HG02943 (cell line): ENCODE measurements around the gene JAG2.

ENCODE experiments used
- ATAC-seq: cut with Tn5 transposase; IDR thresholded peaks from one replicate; pipeline ENCODE4 v1.9.1; 2021; ENCODE audit warnings: mild to moderate bottlenecking, low read depth, moderate library complexity; ENCODE audit not compliant: unreplicated experiment

Gene JAG2

GRCh38 chr14:105096206-105096875 lies 72.2 kb downstream of the JAG2 start:
- no peak for ATAC-seq

DNA sequence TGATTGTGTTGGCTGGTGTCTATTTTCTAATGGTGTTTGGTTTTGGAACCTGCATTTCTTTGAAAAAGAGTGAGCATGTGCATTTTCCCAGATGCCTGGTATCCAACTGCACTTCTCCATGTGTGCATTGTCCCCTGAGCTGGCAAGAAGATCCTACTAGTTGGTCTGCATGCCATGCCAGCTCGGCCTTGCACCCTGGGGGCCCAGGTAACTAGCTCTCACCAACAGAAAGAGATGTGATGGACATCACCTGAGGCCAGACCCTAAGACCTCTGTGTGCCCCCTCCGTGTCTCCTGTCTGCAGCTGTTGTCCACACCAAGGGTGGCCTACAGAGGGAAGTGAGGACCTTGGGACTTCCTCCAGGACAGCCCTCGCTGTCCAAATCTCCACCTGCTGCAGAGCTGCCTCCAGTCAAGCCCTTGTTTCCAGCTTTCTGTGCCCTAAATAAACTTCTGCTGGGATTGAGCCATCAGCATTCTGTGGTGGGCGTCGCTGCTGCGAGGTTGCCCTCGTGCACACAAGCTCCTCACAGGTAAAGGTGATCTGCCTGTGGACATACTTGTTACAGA lies 73.3 kb downstream of the JAG2 start:
- no peak for ATAC-seq

DNA sequence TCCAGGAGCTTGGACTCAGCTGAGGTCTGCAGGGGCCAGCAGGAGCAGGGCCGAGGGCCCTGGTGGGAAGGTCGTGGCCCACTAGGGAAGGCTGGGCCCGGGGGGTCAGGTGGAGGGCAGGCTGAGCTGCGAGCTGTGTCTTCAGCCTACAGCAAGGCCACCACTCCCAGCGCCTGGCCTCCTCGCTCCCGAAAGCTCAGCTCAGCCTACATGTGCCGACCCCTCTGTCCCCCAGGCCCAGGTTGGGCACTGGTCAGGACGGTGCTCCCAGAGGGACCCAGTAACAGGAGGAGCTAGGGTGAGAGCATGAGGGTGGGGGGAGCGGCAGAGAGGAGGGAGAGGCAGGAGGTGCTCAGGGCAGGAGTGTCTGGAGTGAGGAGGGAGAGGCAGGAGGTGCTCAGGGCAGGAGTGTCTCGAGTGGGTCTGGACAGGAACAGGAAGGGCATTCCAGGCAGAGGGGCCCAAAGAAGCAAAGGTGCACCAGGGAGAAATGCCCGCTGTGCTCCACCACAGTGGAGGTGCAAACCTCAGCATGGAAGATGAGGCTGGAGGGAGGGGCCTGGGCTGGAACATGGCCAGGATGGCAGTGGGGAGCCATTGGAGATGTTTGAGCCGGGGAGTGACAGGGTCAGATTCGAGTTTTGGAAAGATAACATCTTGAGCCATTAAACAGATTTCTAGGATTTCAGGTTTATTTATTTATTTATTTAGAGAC lies 74.2 kb downstream of the JAG2 start:
- ATAC-seq = no peak

GRCh38 chr14:105093431-105094192 lies 75.0 kb downstream of the JAG2 start:
- ATAC-seq = no peak

GRCh38 chr14:105093038-105093430 lies 75.5 kb downstream of the JAG2 start:
- ATAC-seq = no peak

DNA sequence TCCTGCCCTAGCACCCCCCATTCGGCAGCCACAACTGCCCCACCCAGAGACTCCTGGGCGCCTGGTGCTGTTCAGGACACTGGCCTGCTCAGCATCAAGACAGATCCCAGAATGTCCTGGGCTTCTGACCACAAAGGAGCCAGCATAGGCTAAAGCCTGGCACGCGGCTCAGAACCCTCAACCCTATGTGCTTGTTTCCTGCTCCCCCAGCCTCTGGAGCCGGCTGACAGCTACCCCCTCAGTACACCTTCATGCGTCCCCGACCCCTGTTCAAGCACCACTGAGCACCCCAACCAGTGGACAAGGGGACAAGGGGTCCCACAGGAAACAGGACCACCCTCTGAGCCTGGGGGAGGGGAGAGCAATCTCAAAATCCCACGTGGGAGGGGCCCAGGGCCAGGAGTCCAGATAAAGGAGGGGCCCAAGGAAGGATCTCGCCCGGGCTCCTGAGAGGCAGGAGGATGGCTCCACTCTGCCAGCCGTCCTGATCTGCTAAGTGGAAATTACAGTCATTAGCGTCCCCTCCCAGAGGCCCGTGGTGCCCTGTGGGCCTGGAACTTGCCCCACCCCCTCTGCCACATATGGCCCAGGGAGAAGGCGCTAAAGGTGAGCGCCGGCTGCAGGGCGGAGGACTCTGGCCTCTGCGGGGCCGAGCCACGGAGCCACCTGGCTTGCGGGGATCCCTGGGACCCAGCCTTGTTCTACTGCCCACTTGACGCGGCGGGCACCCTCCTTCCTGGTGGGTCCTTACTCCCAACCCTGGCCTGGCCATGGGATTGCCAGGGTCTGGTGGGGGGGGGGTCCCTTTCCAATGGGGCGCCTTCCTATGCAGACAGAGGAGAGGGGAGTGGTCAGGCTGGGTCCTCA lies 76.2 kb downstream of the JAG2 start:
- ATAC-seq = no peak

- ATAC-seq = no peak
These were observed 76.9 kb downstream of the JAG2 start for GRCh38 chr14:105091517-105092170.

DNA sequence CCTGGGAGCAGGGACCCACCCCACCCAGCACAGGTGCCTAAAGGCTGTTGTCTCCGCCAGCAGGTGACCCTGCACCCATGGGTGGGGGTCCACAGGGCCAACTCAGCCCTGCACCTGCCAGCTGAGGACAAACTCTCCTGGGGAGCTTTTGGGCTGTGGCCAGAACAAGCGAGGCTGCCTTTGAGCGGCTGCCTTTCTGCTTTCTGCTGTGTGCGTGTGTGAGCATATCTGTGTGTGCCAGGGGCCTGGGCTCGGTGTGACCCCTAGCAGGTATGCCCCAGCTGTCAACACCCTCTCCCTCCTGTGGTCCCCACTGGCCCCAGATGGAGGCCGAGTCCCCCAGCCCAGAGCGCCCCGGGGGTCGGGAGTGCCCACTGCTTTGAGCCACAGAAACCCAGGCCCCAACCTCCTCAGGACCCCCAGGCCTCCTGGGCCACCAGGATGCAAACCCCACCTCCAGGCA lies 77.5 kb downstream of the JAG2 start:
- ATAC-seq = no peak
